Stimulated activated CD4-positive, alpha-beta T cell treated with anti-CD3 and anti-CD28 coated beads, Interleukin-1b, Interleukin-23, amount 100 ng/mL, for 4 hours (primary cell): ENCODE measurements around the gene UBQLNL.

Experiments used
- DNase-seq, 2 donors: peaks; one replicate each; pipeline ENCODE4 v3.0.0-alpha.2; 2020; ENCODE audit warnings: low read depth in 2 of 2

Gene UBQLNL

DNA sequence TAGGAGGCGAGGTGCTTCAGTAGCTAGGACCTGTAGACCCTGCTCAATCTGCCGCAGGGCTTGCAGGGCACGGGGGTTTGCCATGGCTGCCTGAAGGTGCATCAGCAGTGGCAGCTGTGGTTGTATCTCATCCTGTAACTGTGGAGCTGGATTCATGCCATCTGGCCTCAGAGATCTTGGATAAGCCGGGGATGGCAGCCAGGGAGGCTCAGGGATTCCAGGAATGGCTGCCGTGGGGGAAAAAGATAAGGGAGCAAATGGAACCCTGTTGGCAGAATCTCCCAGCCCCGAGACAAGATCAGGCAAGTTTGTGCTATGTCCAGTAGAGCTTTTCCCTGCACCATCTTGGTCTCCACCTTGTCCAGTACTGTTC lies 8.6 kb downstream of the UBQLNL start:
- no peak for DNase-seq

DNA sequence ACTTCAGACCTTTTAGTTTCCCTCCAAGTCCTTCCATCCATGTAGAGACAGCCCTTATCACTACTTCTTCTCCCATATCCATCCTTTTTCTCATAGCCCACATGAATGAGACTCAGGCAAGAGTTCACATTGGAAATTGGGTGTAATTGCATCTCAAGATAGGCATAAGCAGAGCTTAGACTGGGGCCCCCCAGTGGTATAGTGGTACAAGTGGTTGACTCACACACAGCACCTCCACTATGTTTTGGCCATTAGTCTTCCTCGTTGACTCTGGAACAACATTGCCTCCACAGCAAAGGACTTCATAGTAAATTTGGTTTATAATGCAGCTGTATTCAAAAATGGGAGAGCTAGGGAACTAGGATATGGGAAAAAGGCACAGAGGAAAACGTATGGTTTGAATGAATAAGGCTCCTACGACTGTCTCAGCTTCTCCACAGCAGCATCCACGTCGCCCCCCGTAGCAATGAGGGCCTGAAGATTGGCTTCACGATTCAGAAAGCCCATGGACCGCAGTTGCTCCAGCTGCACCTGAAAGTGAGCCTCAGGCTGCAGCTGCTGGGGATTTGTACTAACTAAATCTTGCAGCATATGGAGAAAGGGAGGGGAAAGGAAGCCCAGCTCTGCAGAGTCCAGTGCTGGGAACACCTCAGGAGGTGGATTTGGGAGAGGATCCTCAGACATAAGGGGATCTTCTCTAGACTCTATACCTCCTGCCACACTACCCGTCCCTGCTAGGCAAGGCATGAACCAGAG lies 9.1 kb downstream of the UBQLNL start:
- DNase-seq = no peak

DNA sequence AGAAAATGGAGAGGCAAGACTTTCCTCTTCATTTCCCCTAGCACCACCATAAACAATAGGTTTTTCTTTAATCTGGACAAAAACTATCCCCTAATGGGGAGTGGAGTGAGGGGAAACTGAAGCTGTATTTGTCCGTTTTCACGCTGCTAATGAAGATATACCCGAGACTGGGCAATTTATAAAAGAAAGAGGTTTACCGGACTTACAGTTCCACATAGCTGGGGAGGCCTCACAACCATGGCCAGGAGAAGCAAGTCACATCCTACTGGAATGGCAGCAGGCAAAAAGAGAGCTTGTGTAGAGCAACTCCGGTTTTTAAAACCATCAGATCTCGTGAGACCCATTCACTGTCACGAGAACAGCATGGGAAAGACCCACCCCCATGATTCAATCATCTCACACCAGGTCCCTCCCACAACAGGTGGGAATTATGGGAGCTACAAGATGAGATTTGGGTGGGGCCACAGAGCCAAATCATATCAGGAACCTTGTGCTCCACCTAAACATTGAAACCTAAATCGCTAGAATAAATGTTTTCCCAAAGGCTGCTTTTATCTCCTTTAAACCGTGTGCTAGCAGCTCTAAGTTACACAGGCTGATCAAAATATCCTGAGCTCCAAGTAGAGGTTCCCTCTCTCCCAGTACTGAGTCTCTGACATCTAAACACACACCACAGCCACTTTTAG lies 11.0 kb downstream of the UBQLNL start:
- DNase-seq = no peak

DNA sequence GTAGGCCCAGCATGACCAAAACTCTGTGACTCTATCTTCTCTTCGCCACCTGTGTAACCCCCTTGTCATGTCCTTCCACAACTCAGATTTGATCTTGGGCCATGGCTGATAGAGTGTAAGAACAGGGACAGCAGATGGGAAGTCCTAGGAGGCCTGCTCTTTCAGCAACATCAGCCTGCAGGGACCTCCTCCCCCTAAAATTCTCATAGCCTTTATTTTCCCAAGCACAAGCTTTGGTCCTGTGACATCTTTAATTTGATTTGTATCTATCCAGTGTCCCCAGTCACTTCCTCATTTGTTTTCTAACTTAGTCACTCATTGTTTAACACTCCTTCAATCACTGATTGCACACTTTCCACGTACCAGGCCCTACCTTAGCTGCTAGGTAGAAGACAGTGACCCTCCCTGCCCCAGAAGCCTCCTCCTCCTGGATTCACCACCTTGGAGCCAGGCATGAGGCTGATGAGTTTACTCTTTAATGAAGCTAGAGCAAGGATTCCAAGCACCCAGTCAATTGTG lies 12.0 kb downstream of the UBQLNL start:
- DNase-seq = no peak

DNA sequence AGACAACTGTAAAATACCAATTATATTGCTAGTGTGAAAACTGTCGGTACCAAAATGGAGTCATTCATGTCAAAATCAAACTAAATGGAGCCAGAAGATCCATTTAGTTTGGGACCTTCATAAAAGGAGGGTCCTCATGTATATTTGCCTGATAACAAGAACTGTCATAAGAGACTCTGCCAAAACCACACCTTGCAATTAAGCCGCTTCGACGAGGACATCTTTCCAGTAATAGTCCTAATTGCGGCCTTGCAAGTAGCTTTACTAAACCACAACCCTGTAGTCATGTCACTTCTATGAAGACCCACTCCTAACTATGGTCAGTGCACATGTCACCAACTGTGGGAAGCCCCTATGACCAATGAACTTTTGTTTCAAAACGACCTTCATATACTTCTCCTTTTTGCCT lies 16.1 kb downstream of the UBQLNL start:
- no peak for DNase-seq

DNA sequence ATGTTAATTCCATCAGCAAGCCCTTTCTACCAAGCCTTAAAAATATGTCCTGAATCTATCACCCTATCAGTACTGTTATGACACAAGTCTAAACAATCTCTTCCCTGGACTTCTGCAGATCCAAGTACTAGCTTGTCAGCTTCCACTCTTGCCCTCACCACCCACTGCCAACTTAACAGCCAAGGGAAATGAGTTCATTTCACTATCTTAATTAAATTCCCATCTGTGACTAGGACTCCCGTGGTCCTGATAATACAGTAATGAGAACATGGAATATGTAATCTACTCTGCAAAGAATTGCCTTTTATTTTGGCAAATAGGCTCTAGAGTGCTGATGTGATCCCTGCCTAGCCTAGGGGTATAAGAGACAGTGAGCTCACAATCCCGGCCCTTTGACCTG lies 16.8 kb downstream of the UBQLNL start:
- DNase-seq = no peak

DNA sequence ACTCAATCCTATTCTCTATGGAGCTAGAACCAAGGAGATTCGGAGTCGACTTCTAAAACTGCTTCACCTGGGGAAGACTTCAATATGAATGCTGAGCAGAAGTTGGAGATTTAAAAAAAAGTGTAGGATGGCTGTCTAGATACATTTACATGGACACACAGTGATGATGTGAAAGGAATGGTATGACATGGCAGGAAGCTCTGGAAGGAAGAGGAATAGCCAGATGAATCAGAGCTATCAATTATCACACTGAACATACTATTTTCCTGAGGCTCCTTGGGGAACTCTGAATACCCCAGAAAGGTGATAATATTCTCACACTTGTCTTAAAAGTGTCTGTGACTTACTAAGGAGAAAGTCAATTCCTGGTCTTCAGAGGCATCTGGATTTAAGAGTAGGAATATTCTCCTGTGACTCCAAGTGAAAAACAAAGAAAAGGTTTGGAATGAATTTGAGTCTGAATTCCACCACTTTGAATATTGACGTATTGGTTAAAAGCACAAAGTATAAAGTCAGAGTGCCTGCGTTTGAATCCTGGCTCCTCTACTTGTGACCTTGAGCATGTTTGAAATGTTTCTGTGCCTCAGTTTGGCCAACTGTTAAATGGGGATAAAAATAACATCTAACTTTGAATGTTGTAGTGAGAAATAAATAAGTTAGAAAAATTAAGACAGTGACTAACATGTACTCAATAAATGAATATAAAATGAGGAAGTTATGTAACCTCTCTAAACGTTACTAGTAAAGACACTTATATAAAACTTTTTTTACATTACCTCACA lies 26.7 kb downstream of the UBQLNL start:
- DNase-seq = no peak

DNA sequence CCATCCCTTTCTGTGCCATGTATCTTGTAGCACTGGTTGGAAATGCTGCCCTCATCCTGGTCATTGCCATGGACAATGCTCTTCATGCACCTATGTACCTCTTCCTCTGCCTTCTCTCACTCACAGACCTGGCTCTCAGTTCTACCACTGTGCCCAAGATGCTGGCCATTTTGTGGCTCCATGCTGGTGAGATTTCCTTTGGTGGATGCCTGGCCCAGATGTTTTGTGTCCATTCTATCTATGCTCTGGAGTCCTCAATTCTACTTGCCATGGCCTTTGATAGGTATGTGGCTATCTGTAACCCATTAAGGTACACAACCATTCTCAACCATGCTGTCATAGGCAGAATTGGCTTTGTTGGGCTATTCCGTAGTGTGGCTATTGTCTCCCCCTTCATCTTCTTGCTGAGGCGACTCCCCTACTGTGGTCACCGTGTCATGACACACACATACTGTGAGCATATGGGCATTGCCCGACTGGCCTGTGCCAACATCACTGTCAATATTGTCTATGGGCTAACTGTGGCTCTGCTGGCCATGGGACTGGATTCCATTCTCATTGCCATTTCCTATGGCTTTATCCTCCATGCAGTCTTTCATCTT lies 27.6 kb downstream of the UBQLNL start:
- DNase-seq = no peak

DNA sequence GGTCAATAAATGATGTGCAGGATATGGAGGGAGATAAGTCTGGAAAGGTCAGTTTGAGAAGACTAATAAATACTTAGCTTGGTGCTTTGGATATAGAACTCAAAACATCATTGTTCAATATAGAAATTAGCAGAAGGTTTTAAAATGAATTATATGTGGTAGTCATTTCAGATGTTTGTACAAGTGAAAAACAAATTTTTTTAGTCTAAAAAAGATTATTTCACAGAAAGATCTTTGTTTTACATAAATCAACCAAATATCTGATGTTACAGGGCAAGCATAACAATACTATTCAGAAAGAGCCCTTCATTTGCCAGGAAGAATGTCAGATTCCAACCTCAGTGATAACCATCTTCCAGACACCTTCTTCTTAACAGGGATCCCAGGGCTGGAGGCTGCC lies 28.1 kb downstream of the UBQLNL start, which contains the start of gene OR52D1:
TSS of gene OR52D1 (plus strand) at position 301 of the 400 bp plus-strand sequence. CDS start at position 323, 22 bp downstream.
- no peak for DNase-seq

DNA sequence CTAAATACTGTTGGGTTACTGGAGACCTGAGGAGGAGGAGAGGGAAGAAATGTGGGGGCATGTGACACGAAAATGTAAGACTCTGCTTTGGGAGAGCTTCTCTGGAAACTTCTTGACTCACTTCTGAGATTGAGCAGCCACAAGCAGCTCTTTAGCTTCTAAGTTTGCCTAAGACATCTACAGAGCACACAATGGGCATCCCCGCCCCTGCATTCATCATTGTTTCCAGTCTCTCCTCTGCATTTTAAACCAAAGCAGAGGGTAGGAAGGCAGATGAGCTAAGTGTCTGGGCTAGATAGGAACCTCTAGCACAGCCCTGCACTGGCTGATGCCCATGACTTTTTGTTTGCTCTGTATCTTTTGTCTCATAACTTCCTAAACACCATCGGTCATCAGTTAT lies 30.1 kb downstream of the UBQLNL start:
- no peak for DNase-seq

DNA sequence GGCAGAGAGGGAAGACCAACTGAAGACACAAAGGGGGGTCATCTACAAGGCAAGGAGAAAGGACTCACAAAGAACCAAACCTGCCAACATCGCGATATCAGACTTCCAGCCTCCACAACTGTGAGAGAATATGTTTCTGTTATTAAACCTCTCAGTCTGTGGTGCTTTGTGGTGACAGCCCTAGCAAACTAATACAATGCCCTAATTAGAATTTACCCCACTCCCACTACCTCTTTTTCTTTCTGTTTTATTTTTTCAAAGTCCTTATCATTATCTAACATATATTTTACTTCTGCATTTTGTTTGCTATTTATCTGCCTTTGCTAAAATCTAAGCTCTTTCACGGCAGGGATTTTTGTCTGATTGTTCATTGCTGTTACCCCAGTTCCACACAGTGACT lies 30.5 kb downstream of the UBQLNL start:
- no peak for DNase-seq

DNA sequence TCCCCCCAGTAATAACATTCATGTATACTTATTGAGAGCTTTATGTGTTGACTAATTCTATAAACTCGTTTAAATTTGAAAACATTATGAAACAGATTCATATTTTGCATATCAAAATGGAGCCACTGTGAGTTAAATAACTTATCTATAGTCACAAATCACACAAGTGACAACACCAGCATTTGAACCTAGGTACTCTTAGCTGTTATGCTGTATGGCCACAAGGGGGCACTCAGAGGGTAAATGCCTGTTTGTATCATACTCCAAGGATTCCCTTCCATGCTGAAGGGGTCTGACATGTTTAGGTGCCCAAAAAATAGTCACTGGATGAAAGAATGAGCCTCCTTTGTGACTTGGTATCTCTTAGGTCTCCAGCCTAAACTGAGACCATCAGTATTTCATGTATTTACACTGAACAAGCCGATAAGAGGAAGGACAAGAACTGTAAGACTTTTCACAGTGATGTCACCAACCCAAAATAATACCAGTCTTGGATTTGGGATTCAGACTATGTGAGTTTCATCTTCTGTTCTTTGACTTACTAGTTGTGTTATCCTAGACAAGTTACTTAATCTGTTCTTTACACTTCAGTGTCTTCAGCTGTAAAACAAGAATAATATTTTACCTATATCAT lies 40.2 kb downstream of the UBQLNL start:
- DNase-seq = peak in 1 of 2 donors; percentile 5

DNA sequence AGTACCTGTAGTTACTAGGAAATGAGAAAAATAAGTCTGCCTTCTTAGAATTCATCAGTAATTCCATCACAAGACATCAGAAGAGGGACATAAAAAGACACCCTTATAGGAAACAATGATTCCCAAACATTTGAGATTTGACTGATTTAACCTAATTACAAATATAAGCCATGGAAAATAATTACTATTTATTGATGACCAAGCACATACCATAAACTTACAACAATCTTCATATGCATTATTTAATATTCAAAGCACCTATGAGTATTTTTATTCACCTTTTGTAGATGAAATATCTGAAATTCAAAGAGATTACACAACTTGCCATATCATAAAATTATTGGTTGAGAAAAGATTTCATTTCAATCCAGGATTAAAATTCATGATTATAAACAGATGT lies 42.6 kb downstream of the UBQLNL start:
- no peak for DNase-seq

DNA sequence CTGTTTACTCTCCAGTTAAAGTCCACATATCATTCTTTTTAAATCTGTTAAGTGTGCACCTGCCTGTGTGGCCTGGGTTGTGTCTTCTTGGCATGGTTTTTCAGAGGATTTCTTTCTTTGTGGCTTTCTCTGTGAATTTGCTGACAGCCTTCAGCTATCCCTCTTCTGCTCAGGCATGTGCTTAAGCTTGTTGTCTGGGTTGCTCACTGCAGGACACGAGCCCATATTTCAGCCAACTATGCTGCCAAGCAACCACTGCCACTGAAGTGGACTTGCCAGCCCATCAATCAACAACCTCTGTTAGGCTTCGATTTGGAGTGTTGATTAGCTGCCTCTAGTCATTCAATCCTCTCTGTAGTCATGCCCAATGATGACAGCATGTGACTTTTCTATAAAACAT lies 49.0 kb downstream of the UBQLNL start:
- no peak for DNase-seq
